NCI-H82 (cell line): ENCODE data around the gene SF3B4.
"Not testable (repeated sequence)": the region's sequence is repeated elsewhere in the genome, so short reads cannot be mapped to it uniquely, and the experiment has no call there.

Source experiments
- DNase-seq: peaks from one replicate; lab custom pipeline; 2025; lab: John Stamatoyannopoulos, UW

SF3B4 gene

DNA sequence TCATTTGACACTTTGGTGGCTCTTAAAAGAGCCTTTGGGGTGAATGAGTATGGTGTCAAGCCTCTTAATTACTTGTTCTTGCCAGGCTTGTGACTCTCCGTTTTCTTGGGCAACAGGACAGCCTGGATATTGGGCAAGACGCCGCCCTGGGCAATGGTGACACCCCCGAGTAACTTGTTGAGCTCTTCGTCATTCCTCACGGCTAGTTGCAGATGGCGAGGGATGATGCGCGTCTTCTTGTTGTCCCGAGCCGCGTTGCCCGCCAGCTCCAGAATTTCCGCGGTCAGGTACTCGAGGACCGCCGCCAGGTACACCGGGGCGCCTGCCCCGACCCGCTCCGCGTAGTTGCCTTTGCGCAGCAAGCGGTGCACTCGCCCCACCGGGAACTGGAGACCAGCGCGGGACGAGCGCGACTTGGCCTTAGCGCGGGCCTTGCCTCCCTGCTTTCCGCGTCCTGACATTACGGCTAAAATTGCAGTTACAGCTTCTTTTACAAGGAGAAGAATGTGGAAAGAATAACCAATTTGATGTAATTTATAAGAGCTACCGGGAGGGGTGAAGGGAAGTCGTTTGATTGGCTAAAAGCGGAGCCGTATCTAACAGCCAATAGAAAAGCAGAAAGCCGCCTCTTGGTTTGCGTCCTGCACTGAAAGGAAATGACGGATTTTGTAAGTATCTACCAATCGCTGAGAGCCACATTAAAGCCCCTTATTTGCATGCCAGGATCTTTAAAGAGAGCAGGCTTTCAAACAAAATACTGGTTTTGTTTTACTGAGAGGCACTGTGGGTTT, 40.0 kb downstream of the SF3B4 start:
- DNase-seq, result peak; percentile 99

GRCh38 chr1:149887196-149887455, 40.5 kb downstream of the SF3B4 start:
- not testable (repeated sequence) for DNase-seq

- DNase-seq, result peak; percentile 100
These were observed 41.0 kb downstream of the SF3B4 start for GRCh38 chr1:149886396-149887195.

DNA sequence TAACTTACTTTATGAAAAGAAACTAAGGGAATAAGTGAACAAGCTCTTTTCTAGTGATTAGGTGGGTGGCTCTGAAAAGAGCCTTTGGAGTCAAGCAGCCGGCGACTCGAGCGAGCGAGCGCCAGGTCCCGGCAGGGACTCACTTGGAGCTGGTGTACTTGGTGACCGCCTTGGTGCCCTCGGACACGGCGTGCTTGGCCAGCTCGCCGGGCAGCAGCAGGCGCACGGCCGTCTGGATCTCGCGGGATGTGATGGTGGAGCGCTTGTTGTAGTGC, 41.5 kb downstream of the SF3B4 start:
- DNase-seq, result not testable (repeated sequence)

DNA sequence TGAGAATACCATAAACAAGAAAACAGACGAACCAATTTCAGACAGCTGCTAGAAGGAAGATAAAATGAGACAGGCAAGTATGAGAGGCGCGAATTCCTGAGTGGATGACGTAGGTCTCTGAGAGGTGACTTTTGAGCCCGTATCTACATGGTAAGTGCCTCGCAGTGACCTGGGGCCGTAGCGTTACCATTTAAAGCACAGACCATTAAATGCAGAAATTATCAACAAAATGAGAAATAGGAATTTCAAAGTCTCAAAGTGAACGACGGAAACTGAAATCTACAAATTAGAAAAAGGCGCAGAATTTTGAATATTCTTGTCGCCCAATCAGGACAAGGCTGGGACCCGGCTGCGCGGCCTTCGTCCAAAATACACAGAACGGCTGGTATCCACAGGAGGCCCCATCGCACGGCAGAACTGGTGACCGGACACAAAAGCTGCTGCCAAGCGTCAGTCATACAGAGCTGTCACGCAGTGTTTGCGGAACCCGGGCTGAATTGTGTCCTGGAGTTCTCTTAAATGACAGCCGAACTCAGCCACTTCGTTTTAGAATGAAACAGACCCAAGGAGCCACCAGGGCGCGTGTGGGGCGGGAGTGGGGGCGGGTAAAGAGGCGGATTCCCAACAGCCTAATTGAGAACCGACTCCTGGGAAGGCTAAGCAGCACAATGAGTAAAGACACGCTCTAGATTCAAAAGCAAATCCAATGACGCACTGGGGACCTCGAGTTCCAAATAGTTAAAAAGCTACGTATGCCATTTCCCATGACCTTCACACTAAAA, 42.1 kb downstream of the SF3B4 start:
- DNase-seq, result peak; percentile 98

- DNase-seq, result peak; percentile 95
These were observed 42.9 kb downstream of the SF3B4 start for GRCh38 chr1:149884433-149885338.

GRCh38 chr1:149883598-149884247, 43.9 kb downstream of the SF3B4 start:
- peak; percentile 53 for DNase-seq

DNA sequence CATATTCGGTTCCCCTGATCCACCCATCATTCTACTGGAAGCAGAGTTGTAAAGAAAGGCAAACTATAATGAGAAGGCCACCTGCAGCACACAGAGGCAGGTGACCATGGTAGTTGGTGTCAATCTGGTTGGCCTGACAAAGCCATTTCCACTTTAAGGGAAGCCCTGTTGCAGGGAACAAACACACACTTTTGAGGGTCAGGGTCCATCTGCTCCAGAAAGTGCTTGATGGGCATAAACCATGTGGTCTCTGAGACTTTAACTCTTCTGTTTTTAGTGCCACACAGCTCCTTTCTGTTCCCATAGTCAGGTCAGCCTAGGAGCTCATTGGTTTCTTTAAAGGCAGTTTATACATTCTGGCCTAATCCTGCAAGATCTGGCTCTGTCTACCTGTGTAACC, 45.7 kb downstream of the SF3B4 start:
- no peak for DNase-seq

DNA sequence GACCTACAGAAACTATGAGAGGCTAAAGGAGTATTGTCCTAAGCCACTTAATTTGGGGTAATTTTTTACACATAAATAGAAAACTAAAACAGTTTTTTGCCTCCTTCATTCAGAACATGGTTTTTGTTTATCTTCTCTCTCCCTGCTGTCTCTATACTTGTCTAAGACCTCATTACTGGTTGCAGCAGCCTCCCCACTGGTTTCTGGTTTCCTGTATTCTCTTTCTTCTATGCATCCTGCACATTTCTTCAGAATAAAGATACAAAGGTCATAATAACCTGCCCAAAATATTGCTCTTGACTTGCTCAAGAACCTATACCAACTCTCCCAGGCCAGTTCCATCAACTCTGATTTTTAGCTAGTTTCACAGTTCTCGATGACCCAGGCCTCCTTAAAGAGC, 48.0 kb downstream of the SF3B4 start:
- DNase-seq, result no peak

DNA sequence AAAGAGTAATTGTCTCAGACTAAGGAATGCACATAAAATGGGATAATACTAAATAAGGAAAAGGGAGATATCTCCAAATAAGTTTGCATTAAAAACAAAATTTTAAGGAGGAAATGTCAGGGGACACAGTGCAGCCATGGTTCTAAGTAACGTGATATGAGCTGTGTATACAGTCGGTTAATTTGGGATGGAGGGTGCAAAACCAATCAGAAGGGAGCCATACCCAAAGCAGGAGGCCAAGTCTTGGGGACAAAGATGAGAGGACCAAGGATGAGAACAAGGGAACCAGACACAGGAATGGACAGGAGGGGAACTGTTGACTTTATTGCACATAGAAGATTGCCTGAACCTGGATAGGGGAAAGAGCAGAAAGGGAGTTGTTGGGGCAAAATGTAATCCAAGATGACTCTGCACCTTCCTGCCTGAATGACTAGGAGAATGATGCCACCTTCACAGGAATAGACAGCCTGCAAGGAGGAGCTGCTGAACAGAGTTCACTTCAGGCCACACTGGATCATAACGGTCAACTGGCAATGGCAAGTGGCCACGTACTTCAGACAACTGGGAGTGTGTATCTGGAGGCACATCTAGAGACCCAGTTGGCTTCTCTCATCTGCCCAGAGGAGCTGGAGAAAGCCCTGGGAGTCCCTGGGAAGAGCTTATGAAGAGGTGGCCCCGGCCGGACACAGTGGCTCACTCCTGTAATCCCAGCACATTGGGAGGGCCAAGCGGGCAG, 50.2 kb downstream of the SF3B4 start:
- DNase-seq, result no peak
